ENCODE data around the gene RAB40B.

Gene RAB40B

DNA sequence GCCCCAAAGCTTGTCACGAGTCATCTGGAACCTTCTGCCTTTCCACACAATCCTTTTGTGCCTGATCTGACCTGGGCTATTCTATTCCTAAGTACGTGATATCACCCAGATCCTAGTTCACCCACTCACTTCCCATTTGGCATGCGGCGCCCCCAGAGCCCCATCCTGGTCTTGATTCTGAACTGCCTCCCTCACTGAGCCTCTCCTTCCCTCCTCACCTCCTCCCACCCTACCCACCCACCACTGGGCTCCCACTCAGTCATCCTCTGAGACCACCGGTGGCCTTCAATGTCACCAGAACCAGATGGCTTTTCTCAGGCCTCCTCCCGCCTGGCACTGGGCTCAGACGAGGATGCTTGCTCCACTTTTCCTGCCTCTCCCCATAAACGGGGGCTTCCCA lies 68.8 kb downstream of the RAB40B start:
- ChIA-PET CTCF (no interaction called here), POLR2A (no interaction called here)
- no peaks in the 10 kb centered on the region for H3K9me3 ChIP-seq (ENCODE audit: control insufficient read depth, insufficient read depth, low read depth, low read length)
- H3K4me1 ChIP-seq (ENCODE audit: control insufficient read depth, insufficient read depth, low read length) = no peaks in the 10 kb centered on the region
- 0 out of 2 replicates have a peak overlapping the region, but pooled peaks have one; percentile 17 for H3K27ac ChIP-seq (ENCODE audit: extremely low read depth, low read depth, low read length)
- TF ChIP-seq EGR2 (tag by site-specific recombination; IDR thresholded peaks at IDR 0.05; ENCODE audit: low read depth) (peak; percentile 53), ZFHX2 (tag by site-specific recombination; conservative IDR thresholded peaks at IDR 0.05) (peak; percentile 73), ZNF830 (tag by site-specific recombination; IDR thresholded peaks at IDR 0.05; ENCODE audit: low read depth) (no peak)
- H3K4me3 ChIP-seq (ENCODE audit: low read depth, low read length) = no peak overlapping the region
- H3K36me3 ChIP-seq (ENCODE audit: control insufficient read depth in 2 of 2, insufficient read depth in 1 of 2, low read length in 2 of 2) = peaks cover 83 to 85% of the 10 kb centered on the region in 2 experiments

DNA sequence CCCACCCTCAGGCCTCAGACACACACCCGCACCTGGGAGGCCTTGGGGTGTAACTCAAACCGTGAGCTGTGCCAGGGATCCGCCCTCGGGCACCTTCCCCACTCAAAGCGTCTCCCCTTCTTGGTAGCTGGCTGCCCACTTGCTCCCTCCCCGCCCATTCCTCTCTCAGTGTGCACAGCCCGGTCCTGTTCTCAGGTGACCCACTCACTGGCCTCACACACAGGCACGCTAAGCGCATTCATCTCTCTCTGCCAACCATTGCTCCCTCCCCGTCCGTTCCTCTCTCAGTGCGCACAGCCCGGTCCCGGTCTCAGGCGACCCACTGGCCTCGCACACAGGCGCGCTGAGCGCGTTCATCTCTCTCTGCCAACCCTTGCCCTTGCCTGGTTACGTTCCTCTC lies 71.1 kb downstream of the RAB40B start:
- Histone ChIP-seq H3K9me3 (ENCODE audit: control insufficient read depth, insufficient read depth, low read depth, low read length) (no peaks in the 10 kb centered on the region), H3K27ac (ENCODE audit: extremely low read depth, low read depth, low read length) (no peak overlapping the region), H3K4me3 (ENCODE audit: low read depth, low read length) (no peak overlapping the region), H3K4me1 (ENCODE audit: control insufficient read depth, insufficient read depth, low read length) (no peaks in the 10 kb centered on the region), H3K36me3 (ENCODE audit: control insufficient read depth in 2 of 2, insufficient read depth in 1 of 2, low read length in 2 of 2) (peaks cover 84 to 85% of the 10 kb centered on the region in 2 experiments)
- ChIA-PET POLR2A (no interaction called here), CTCF (no interaction called here)
- TF ChIP-seq EGR2 (tag by site-specific recombination; IDR thresholded peaks at IDR 0.05; ENCODE audit: low read depth) = 0 out of 2 replicates have a peak, but pooled peaks have one; percentile 30
- peak; percentile 24; the same call in 1 of the 2 replicates for TF ChIP-seq ZFHX2 (tag by site-specific recombination; conservative IDR thresholded peaks at IDR 0.05)
- no peak for TF ChIP-seq ZNF138 (tag by site-specific recombination; IDR thresholded peaks at IDR 0.05; ENCODE audit: borderline replicate concordance)

DNA sequence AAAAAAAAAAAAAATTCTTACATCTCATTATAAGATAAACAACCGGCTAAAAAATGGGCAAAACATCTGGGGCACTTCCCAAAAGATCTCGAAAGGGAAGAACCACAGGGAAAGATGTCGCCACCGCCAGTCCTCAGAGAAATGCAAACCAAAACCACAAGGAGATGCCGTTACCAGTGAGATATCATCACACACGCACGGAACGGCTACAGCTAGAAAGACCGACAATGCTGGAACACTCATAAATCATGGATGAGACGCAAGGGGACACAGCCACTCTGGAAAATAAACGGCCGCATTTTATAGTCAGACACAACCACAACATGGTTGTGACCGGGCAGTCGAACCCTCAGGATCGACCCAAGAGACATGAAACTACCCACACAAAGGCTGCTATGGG lies 74.8 kb downstream of the RAB40B start:
- TF ChIP-seq ZNF433 (tag by site-specific recombination; IDR thresholded peaks at IDR 0.05; ENCODE audit: low read depth) (no peak), ZNF354C (tag by site-specific recombination; IDR thresholded peaks at IDR 0.05; ENCODE audit: borderline replicate concordance, low read depth) (no peak), ZBTB7A (tag by site-specific recombination; IDR thresholded peaks at IDR 0.05; ENCODE audit: low read depth) (no peak), OSR2 (tag by site-specific recombination; IDR thresholded peaks at IDR 0.05) (no peak), ZNF157 (tag by site-specific recombination; IDR thresholded peaks at IDR 0.05) (no peak), ZNF10 (tag by site-specific recombination; IDR thresholded peaks at IDR 0.05) (no peak), GLIS1 (tag by site-specific recombination; IDR thresholded peaks at IDR 0.05) (no peak), ZNF530 (tag by site-specific recombination; IDR thresholded peaks at IDR 0.05; ENCODE audit: low read depth) (no peak), ZNF16 (tag by site-specific recombination; IDR thresholded peaks at IDR 0.05; ENCODE audit: low read depth) (no peak), ZNF777 (tag by site-specific recombination; IDR thresholded peaks at IDR 0.05; ENCODE audit: borderline replicate concordance) (no peak), TRIM28 (IDR thresholded peaks at IDR 0.05; ENCODE audit: borderline replicate concordance, low read length) (no peak), ZNF266 (tag by site-specific recombination; IDR thresholded peaks at IDR 0.05; ENCODE audit: low read depth) (no peak)
- TF ChIP-seq, protein P1, sequence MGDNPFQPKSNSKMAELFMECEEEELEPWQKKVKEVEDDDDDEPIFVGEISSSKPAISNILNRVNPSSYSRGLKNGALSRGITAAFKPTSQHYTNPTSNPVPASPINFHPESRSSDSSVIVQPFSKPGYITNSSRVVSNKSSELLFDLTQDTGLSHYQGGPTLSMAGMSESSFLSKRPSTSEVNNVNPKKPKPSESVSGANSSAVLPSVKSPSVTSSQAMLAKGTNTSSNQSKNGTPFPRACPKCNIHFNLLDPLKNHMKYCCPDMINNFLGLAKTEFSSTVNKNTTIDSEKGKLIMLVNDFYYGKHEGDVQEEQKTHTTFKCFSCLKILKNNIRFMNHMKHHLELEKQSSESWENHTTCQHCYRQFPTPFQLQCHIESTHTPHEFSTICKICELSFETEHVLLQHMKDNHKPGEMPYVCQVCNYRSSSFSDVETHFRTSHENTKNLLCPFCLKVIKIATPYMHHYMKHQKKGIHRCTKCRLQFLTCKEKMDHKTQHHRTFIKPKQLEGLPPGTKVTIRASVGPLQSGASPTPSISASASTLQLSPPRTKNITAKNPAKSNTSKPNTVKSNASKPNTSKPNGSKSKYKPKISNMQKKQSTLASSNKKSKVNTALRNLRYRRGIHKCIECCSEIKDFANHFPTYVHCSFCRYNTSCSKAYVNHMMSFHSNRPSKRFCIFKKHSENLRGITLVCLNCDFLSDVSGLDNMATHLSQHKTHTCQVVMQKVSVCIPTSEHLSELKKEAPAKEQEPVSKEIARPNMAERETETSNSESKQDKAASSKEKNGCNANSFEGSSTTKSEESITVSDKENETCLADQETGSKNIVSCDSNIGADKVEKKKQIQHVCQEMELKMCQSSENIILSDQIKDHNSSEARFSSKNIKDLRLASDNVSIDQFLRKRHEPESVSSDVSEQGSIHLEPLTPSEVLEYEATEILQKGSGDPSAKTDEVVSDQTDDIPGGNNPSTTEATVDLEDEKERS (tag by site-specific recombination; IDR thresholded peaks at IDR 0.05) = no peak
- TF ChIP-seq, protein P2, sequence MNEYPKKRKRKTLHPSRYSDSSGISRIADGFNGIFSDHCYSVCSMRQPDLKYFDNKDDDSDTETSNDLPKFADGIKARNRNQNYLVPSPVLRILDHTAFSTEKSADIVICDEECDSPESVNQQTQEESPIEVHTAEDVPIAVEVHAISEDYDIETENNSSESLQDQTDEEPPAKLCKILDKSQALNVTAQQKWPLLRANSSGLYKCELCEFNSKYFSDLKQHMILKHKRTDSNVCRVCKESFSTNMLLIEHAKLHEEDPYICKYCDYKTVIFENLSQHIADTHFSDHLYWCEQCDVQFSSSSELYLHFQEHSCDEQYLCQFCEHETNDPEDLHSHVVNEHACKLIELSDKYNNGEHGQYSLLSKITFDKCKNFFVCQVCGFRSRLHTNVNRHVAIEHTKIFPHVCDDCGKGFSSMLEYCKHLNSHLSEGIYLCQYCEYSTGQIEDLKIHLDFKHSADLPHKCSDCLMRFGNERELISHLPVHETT (tag by site-specific recombination; IDR thresholded peaks at IDR 0.05) = no peak
- peaks cover 89 to 94% of the 10 kb centered on the region in 2 experiments for H3K36me3 ChIP-seq (ENCODE audit: control insufficient read depth in 2 of 2, insufficient read depth in 1 of 2, low read length in 2 of 2)
- no peak overlapping the region for H3K27ac ChIP-seq (ENCODE audit: extremely low read depth, low read depth, low read length)
- H3K4me1 ChIP-seq (ENCODE audit: control insufficient read depth, insufficient read depth, low read length) = no peaks in the 10 kb centered on the region
- no peaks in the 10 kb centered on the region for H3K9me3 ChIP-seq (ENCODE audit: control insufficient read depth, insufficient read depth, low read depth, low read length)
- CTCF ChIA-PET = no interaction called here
- H3K4me3 ChIP-seq (ENCODE audit: low read depth, low read length) = no peak overlapping the region
- POLR2A ChIA-PET = no interaction called here
